Esophagus squamous epithelium (tissue), 5 donors: ENCODE measurements around the gene TREML2. TPM values are rescaled to one million over a fixed set of nuclear protein-coding genes. Genes with fewer than 3 reads are reported as not detected.
A peak's percentile ranks its signal among the peaks of the same experiment; 100 is the strongest.
"Not testable (repeated sequence)": the region's sequence is repeated elsewhere in the genome, so short reads cannot be mapped to it uniquely, and the experiment has no call there.

Experiments used
- DNase-seq: peaks from one replicate; lab custom pipeline; 2025; lab: John Stamatoyannopoulos, UW
- H3K27ac ChIP-seq, 4 donors: fragments of 200-600 bp; sonication (generic); one replicate each; pipeline ENCODE4 v1.5.1; 2016 to 2019; ENCODE audit warnings: mild to moderate bottlenecking in 1 of 4
- H3K27me3 ChIP-seq, 4 donors: fragments of 200-600 bp; sonication (generic); 1 replicate in 3 of 4; 2 replicates in 1 of 4; pipeline versions ENCODE4 v1.5.1 to v1.6.0; 2017 to 2021; ENCODE audit warnings: antibody characterized with exemption in 1 of 4
- H3K36me3 ChIP-seq, 3 donors: fragments of 200-600 bp; sonication (generic); one replicate each; pipeline ENCODE4 v1.5.1; 2016 to 2019
- H3K4me1 ChIP-seq, 3 donors: fragments of 200-600 bp; sonication (generic); one replicate each; pipeline ENCODE4 v1.5.1; 2017 to 2019
- H3K4me3 ChIP-seq, 4 donors: fragments of 200-600 bp; sonication (generic); 1 replicate in 3 of 4; 2 replicates in 1 of 4; pipeline ENCODE4 v1.5.1; 2016 to 2019; ENCODE audit warnings: mild to moderate bottlenecking in 2 of 4, moderate library complexity in 1 of 4
- H3K9me3 ChIP-seq, 3 donors: fragments of 200-600 bp; sonication (generic); one replicate each; pipeline ENCODE4 v1.5.1; 2016 to 2019
- CTCF ChIP-seq, 6 experiments: fragments of 450-650 bp in 4 of 6; fragments of 200-600 bp in 2 of 6; sonication (generic) in 2 of 6; IDR thresholded peaks; one replicate each; pipeline ENCODE4 v1.5.1; 2016 to 2019; ENCODE audit warnings: antibody characterized with exemption in 6 of 6, mild to moderate bottlenecking in 4 of 6, moderate library complexity in 4 of 6
- POLR2A ChIP-seq, 4 donors: fragments of 450-650 bp; IDR thresholded peaks; one replicate each; pipeline ENCODE4 v1.6.1; 2017; ENCODE audit warnings: antibody characterized with exemption in 4 of 4, mild to moderate bottlenecking in 4 of 4, moderate library complexity in 3 of 4
- WGBS, 2 donors: methylation state at CpG; one replicate each; pipeline ENCODE4 v1.1.5; 2018; 5-methylcytosine and 5-hydroxymethylcytosine counted together
- intact Hi-C: fragments of 100-400 bp; cut with DNase I; formaldehyde crosslinking; loops from one replicate; pipeline ENCODE4 v1.15.0; 2022
- total RNA-seq, 4 donors: library from RNA; depleted of rRNA; stranded (reverse); fragments of >200 nt; gene quantifications; one replicate each; pipeline ENCODE4 v1.1.0, GENCODE V29; 2016
- donor health status: DM: yes; HTN: yes; CAD: no.

Gene TREML2
- total RNA-seq = under 1 TPM in 1 of 4 donors, not detected in 3; 0.26 TPM

- no peaks in the 10 kb centered on the region for H3K36me3 ChIP-seq
- 41 to 47% methylated on average over 6 to 8 of the region's 12 CpGs for whole genome bisulfite sequencing, 2 donors
- H3K4me3 ChIP-seq = no peak within 1 kb of the TSS
- no peaks in the 10 kb centered on the region for H3K9me3 ChIP-seq
- TF ChIP-seq POLR2A (IDR thresholded peaks at IDR 0.05) (no peak), CTCF (IDR thresholded peaks at IDR 0.05) (no peak)
- no peak for DNase-seq
- H3K27ac ChIP-seq = peak within 1 kb of the TSS in 3 of 4 donors; percentile 38 to 67 (median 62)
- peaks cover 0 to 5% (median 0%) of the 10 kb centered on the region in 4 donors for H3K27me3 ChIP-seq
- peaks cover 0 to 16% (median 3%) of the 10 kb centered on the region in 3 donors for H3K4me1 ChIP-seq
- intact Hi-C loops = no loop called here
These were observed at the start of gene TREML2 for GRCh38 chr6:41200901-41201763. TREML2 (minus strand) TSS chr6:41201149; CDS start chr6:41201008, 141 bp downstream.

- Histone ChIP-seq H3K9me3 (no peaks in the 10 kb centered on the region), H3K36me3 (no peaks in the 10 kb centered on the region), H3K4me3 (no peak overlapping the region), H3K4me1 (no peaks in the 10 kb centered on the region), H3K27me3 (peaks cover 0 to 31% (median 0%) of the 10 kb centered on the region in 4 donors), H3K27ac (no peak overlapping the region)
- DNase-seq = no peak
- intact Hi-C loops = no loop called here
- WGBS, 2 donors = 65 to 85% methylated on average over 7 of the region's 7 CpGs
- TF ChIP-seq CTCF (IDR thresholded peaks at IDR 0.05) (no peak), POLR2A (IDR thresholded peaks at IDR 0.05) (no peak)
These were observed 47.1 kb upstream of the TREML2 start for GRCh38 chr6:41247882-41248705.

GRCh38 chr6:41247288-41247865, 46.4 kb upstream of the TREML2 start:
- TF ChIP-seq CTCF (IDR thresholded peaks at IDR 0.05) = no peak
- TF ChIP-seq POLR2A (IDR thresholded peaks at IDR 0.05) = no peak

GRCh38 chr6:41246529-41246928, 45.6 kb upstream of the TREML2 start:
- H3K27me3 ChIP-seq = peaks cover 0 to 26% (median 0%) of the 10 kb centered on the region in 4 donors
- intact Hi-C loops, H3K27ac ChIP-seq, H3K9me3 ChIP-seq, DNase-seq, H3K4me1 ChIP-seq, H3K4me3 ChIP-seq, H3K36me3 ChIP-seq: not testable (repeated sequence)
- 87 to 90% methylated on average over 4 of the region's 4 CpGs for WGBS, 2 donors

More at GRCh38 chr6:41247288-41247865, 46.4 kb upstream of the TREML2 start:
- H3K36me3 ChIP-seq = no peaks in the 10 kb centered on the region
- no peak overlapping the region for H3K4me3 ChIP-seq
- peaks cover 0 to 30% (median 0%) of the 10 kb centered on the region in 4 donors for H3K27me3 ChIP-seq
- no peak overlapping the region for H3K27ac ChIP-seq
- H3K4me1 ChIP-seq = no peaks in the 10 kb centered on the region
- intact Hi-C loops = no loop called here
- WGBS, 2 donors = 100% methylated on average over 1 of the region's 9 CpGs; no CpG with 5 or more reads in 1 of the 2 donors
- DNase-seq = no peak
- H3K9me3 ChIP-seq = no peaks in the 10 kb centered on the region

GRCh38 chr6:41239467-41240159, 38.7 kb upstream of the TREML2 start:
- WGBS, 2 donors = 8 to 19% methylated on average over 9 to 13 of the region's 22 CpGs
- no peaks in the 10 kb centered on the region for H3K4me1 ChIP-seq
- no peak overlapping the region for H3K4me3 ChIP-seq
- TF ChIP-seq POLR2A (IDR thresholded peaks at IDR 0.05) (no peak), CTCF (IDR thresholded peaks at IDR 0.05) (no peak)
- peaks cover 0 to 65% (median 5%) of the 10 kb centered on the region in 4 donors for H3K27me3 ChIP-seq
- intact Hi-C loops = no loop called here
- no peaks in the 10 kb centered on the region for H3K9me3 ChIP-seq
- DNase-seq = no peak
- H3K27ac ChIP-seq = no peak overlapping the region
- H3K36me3 ChIP-seq = no peaks in the 10 kb centered on the region
